ENCODE data around the gene BCAR1. TPM values are rescaled to one million over a fixed set of nuclear protein-coding genes. Genes with fewer than 3 reads are reported as not detected.

BCAR1 gene
- total and polyA plus RNA-seq, 2 of the 13 experiments (the other 11 are each of a cell fraction or from before 2014, with no cell fraction given), result 48.1 to 51.7 TPM

- TF ChIP-seq CTCF (CRISPR knock-in tag; IDR thresholded peaks at IDR 0.05), result peak; percentile 29; the same call in 1 of the 2 replicates
- peak; percentile 52; the same call in 1 of the 2 replicates for TF ChIP-seq CBFB (CRISPR knock-in tag; IDR thresholded peaks at IDR 0.05)
- no peak for TF ChIP-seq IRX3 (CRISPR knock-in tag; IDR thresholded peaks at IDR 0.05; ENCODE audit: borderline replicate concordance, low read depth)
- TF ChIP-seq ZNF740 (CRISPR knock-in tag; IDR thresholded peaks at IDR 0.05), result no peak
- TF ChIP-seq PAWR (CRISPR knock-in tag; IDR thresholded peaks at IDR 0.05; ENCODE audit: borderline replicate concordance), result no peak
- TF ChIP-seq ZNF646 (CRISPR knock-in tag; IDR thresholded peaks at IDR 0.05), result no peak
- TF ChIP-seq POLR2G (IDR thresholded peaks at IDR 0.05; ENCODE audit: low read depth, low read length), result peak; percentile 43
- no peak for TF ChIP-seq DNMT3B (CRISPR knock-in tag; conservative IDR thresholded peaks at IDR 0.05)
- no peak for TF ChIP-seq ISL2 (CRISPR knock-in tag; IDR thresholded peaks at IDR 0.05)
- TF ChIP-seq MAFG (CRISPR knock-in tag; IDR thresholded peaks at IDR 0.05), result no peak
- no peak for TF ChIP-seq ZNF18 (CRISPR knock-in tag; IDR thresholded peaks at IDR 0.05; ENCODE audit: insufficient replicate concordance)
- TF ChIP-seq PTBP1 (IDR thresholded peaks at IDR 0.05; ENCODE audit: low read depth, low read length, poor library complexity, severe bottlenecking), result no peak
- TF ChIP-seq SIN3B (IDR thresholded peaks at IDR 0.05; ENCODE audit: low read length), result no peak
- TF ChIP-seq ZNF777 (CRISPR knock-in tag; IDR thresholded peaks at IDR 0.05), result no peak
- TF ChIP-seq JUN (CRISPR knock-in tag; IDR thresholded peaks at IDR 0.05), result no peak
- no peak for TF ChIP-seq ZNF121 (CRISPR knock-in tag; IDR thresholded peaks at IDR 0.05)
- TF ChIP-seq SKI (IDR thresholded peaks at IDR 0.05; ENCODE audit: partially characterized antibody), result no peak
These were observed 24.7 kb downstream of the BCAR1 start (continued) for GRCh38 chr16:75226550-75227360.

All from HepG2 (cell line).